H1 (cell line): Measurements from ENCODE around the gene PTGES. TPM values are rescaled to one million over a fixed set of nuclear protein-coding genes. Genes with fewer than 3 reads are reported as not detected.

Source experiments
- CTCF ChIA-PET: fragments of 300-600 bp; sonication (Branson Sonifier 250); formaldehyde crosslinking; loops from one replicate; lab custom pipeline; 2021; ENCODE audit not compliant: partially characterized antibody; lab: Charles Lee
- POLR2A ChIA-PET: fragments of 300-600 bp; sonication (Branson Sonifier 250); formaldehyde crosslinking; loops from one replicate; lab custom pipeline; 2021; ENCODE audit warnings: inconsistent platforms; ENCODE audit not compliant: partially characterized antibody; lab: Charles Lee
- DNase-seq, 2 experiments: peaks; one replicate each; pipeline versions ENCODE4 v3.0.0 to v3.0.0-alpha.2; 2010 to 2022; ENCODE audit warnings: low spot score in 2 of 2, low read depth in 1 of 2, mixed read lengths in 1 of 2
- FAIRE-seq: peaks from 2 replicates; lab custom pipeline; 2011; peaks lifted over from hg19 to GRCh38; lab: Jason Lieb, UNC
- H2AFZ ChIP-seq: 2 replicates; pipeline ENCODE4 v1.8.1; 2012; ENCODE audit warnings: low read length, inconsistent platforms
- H2AK5ac ChIP-seq: 2 replicates; pipeline ENCODE4 v1.6.1; 2013; ENCODE audit warnings: low read depth, low read length
- H2BK120ac ChIP-seq: replicated peaks from 2 replicates; pipeline ENCODE3; 2013; ENCODE audit warnings: low read depth, low read length, inconsistent platforms
- H2BK12ac ChIP-seq: 2 replicates; pipeline ENCODE4 v1.6.1; 2013; ENCODE audit warnings: low read depth, low read length
- H2BK15ac ChIP-seq: 2 replicates; pipeline ENCODE4 v1.6.1; 2013; ENCODE audit warnings: low read length
- H2BK20ac ChIP-seq: 2 replicates; pipeline ENCODE4 v1.6.1; 2013; ENCODE audit warnings: low read length
- H2BK5ac ChIP-seq: 2 replicates; pipeline ENCODE4 v1.6.1; 2013; ENCODE audit warnings: low read depth, low read length
- H3K14ac ChIP-seq: 2 replicates; pipeline ENCODE4 v1.6.1; 2013; ENCODE audit warnings: inconsistent platforms; ENCODE audit not compliant: insufficient read length
- H3K18ac ChIP-seq: 2 replicates; pipeline ENCODE4 v1.6.1; 2013; ENCODE audit warnings: low read length; ENCODE audit errors: extremely low read depth
- H3K23ac ChIP-seq: 2 replicates; pipeline ENCODE4 v1.6.1; 2013; ENCODE audit warnings: inconsistent platforms; ENCODE audit not compliant: insufficient read length
- H3K23me2 ChIP-seq: 2 replicates; pipeline ENCODE4 v1.6.1; 2013; ENCODE audit warnings: low read depth, low read length
- H3K27ac ChIP-seq: 2 replicates; pipeline ENCODE4 v1.6.1; 2011; ENCODE audit warnings: low read depth, low read length, inconsistent platforms
- H3K27me3 ChIP-seq, 4 experiments: replicated peaks in 1 of 4; 1 replicate in 1 of 4; 2 replicates in 3 of 4; pipeline versions ENCODE4 v1.6.1 to v1.8.1; 2011 to 2013; ENCODE audit warnings: low read length in 3 of 4, mild to moderate bottlenecking in 3 of 4, inconsistent platforms in 2 of 4, mixed read lengths in 2 of 4, moderate library complexity in 1 of 4; ENCODE audit not compliant: control insufficient read depth in 3 of 4, insufficient read depth in 3 of 4; ENCODE audit errors: extremely low read depth in 1 of 4
- H3K36me3 ChIP-seq, 4 experiments: 2 replicates each; pipeline versions ENCODE4 v1.6.1 to v1.8.1; 2011 to 2013; ENCODE audit warnings: mild to moderate bottlenecking in 4 of 4, low read length in 3 of 4, moderate library complexity in 2 of 4, control low read depth in 1 of 4, inconsistent platforms in 1 of 4; ENCODE audit not compliant: insufficient read depth in 4 of 4, control insufficient read depth in 2 of 4
- H3K4ac ChIP-seq: replicated peaks from 2 replicates; pipeline ENCODE3; 2013; ENCODE audit warnings: low read length, low read depth, mixed read lengths, inconsistent platforms; ENCODE audit not compliant: insufficient read length
- H3K4me1 ChIP-seq, 4 experiments: replicated peaks in 1 of 4; 1 replicate in 1 of 4; 2 replicates in 3 of 4; pipeline versions ENCODE4 v1.6.1 to v1.8.1; 2011 to 2013; ENCODE audit warnings: low read length in 3 of 4, inconsistent platforms in 2 of 4, mixed read lengths in 1 of 4; ENCODE audit not compliant: insufficient read depth in 4 of 4, control insufficient read depth in 3 of 4
- H3K4me2 ChIP-seq, 2 experiments: 2 replicates each; pipeline versions ENCODE4 v1.6.1 to v1.8.1; 2011 to 2013; ENCODE audit warnings: low read depth in 2 of 2, low read length in 2 of 2, control low read depth in 1 of 2, inconsistent platforms in 1 of 2, mild to moderate bottlenecking in 1 of 2; ENCODE audit not compliant: insufficient read depth in 1 of 2
- H3K4me3 ChIP-seq, 4 experiments: fragments of 200-600, 300-600 bp in 1 of 4; sonication (generic), shearing (Covaris generic), sonication (Bioruptor Twin) in 1 of 4; 2 replicates each; pipeline versions ENCODE4 v1.5.1 to v1.8.1; 2011 to 2016; ENCODE audit warnings: low read length in 4 of 4, low read depth in 3 of 4, control low read depth in 2 of 4, inconsistent platforms in 2 of 4, mild to moderate bottlenecking in 2 of 4, mixed read lengths in 1 of 4, moderate library complexity in 1 of 4; ENCODE audit not compliant: insufficient read depth in 2 of 4; ENCODE audit errors: extremely low read depth in 1 of 4
- H3K56ac ChIP-seq: replicated peaks from 2 replicates; pipeline ENCODE3; 2013; ENCODE audit warnings: low read depth, mild to moderate bottlenecking, mixed read lengths, low read length, inconsistent platforms; ENCODE audit not compliant: insufficient read length
- H3K79me1 ChIP-seq: 2 replicates; pipeline ENCODE4 v1.6.1; 2013; ENCODE audit warnings: low read depth, low read length, control low read depth
- H3K79me2 ChIP-seq, 2 experiments: 2 replicates each; pipeline versions ENCODE4 v1.6.1 to v1.8.1; 2012 to 2013; ENCODE audit warnings: low read length in 2 of 2, mild to moderate bottlenecking in 2 of 2, inconsistent platforms in 1 of 2; ENCODE audit not compliant: insufficient read depth in 2 of 2, control insufficient read depth in 1 of 2
- H3K9ac ChIP-seq, 4 experiments: replicated peaks in 1 of 4; 1 replicate in 1 of 4; 2 replicates in 3 of 4; pipeline versions ENCODE4 v1.6.1 to v1.8.1; 2011 to 2013; ENCODE audit warnings: low read depth in 3 of 4, low read length in 3 of 4, control low read depth in 2 of 4, mild to moderate bottlenecking in 2 of 4, moderate library complexity in 2 of 4, inconsistent platforms in 1 of 4; ENCODE audit errors: extremely low read depth in 1 of 4
- H3K9me3 ChIP-seq, 2 experiments: 2 replicates each; pipeline versions ENCODE4 v1.6.1 to v1.8.1; 2012 to 2013; ENCODE audit warnings: mild to moderate bottlenecking in 2 of 2, moderate library complexity in 2 of 2, control low read depth in 1 of 2, inconsistent platforms in 1 of 2, low read depth in 1 of 2, low read length in 1 of 2, mixed read lengths in 1 of 2; ENCODE audit not compliant: insufficient read depth in 2 of 2
- H4K20me1 ChIP-seq, 2 experiments: replicated peaks in 1 of 2; 2 replicates each; pipeline versions ENCODE3 to v1.8.1; 2011 to 2013; ENCODE audit warnings: inconsistent platforms in 2 of 2, low read length in 2 of 2, mild to moderate bottlenecking in 1 of 2; ENCODE audit not compliant: insufficient read depth in 2 of 2, control insufficient read depth in 1 of 2
- H4K5ac ChIP-seq: 2 replicates; pipeline ENCODE4 v1.6.1; 2013; ENCODE audit warnings: low read length, low read depth, mixed read lengths, inconsistent platforms; ENCODE audit not compliant: insufficient read length
- H4K8ac ChIP-seq: 2 replicates; pipeline ENCODE4 v1.8.0; 2013; ENCODE audit warnings: mild to moderate bottlenecking, moderate library complexity, low read length, inconsistent platforms; ENCODE audit not compliant: insufficient read depth; ENCODE audit errors: extremely low read depth
- H4K91ac ChIP-seq: replicated peaks from 2 replicates; pipeline ENCODE3; 2013; ENCODE audit warnings: low read length, mixed read lengths, inconsistent platforms; ENCODE audit not compliant: insufficient read length
- GTF2F1 ChIP-seq: IDR thresholded peaks from 2 replicates; pipeline ENCODE4 v1.6.1; 2012; ENCODE audit warnings: low read depth, low read length, improper control_type of control experiment, borderline replicate concordance
- NANOG ChIP-seq: IDR thresholded peaks from 2 replicates; pipeline ENCODE4 v1.6.1; 2011; ENCODE audit warnings: low read length, low read depth, mild to moderate bottlenecking, inconsistent platforms; ENCODE audit not compliant: insufficient read depth, poor library complexity, severe bottlenecking
- POLR2A ChIP-seq, 2 experiments: IDR thresholded peaks; 1 replicate in 1 of 2; 2 replicates in 1 of 2; pipeline ENCODE4 v1.6.1; 2011; ENCODE audit warnings: low read depth in 2 of 2, low read length in 2 of 2, mild to moderate bottlenecking in 2 of 2; ENCODE audit errors: control extremely low read depth in 1 of 2
- SAP30 ChIP-seq: fragments of 300-600 bp; sonication (generic); IDR thresholded peaks from 2 replicates; pipeline ENCODE4 v1.7.1; 2012; ENCODE audit warnings: low read length, moderate library complexity, mild to moderate bottlenecking, inconsistent platforms; ENCODE audit not compliant: insufficient read depth, insufficient replicate concordance
- TAF7 ChIP-seq: optimal IDR thresholded peaks from 2 replicates; pipeline ENCODE3; 2011; ENCODE audit warnings: low read depth, mild to moderate bottlenecking, inconsistent platforms, low read length, moderate library complexity, borderline replicate concordance
- WGBS, 2 experiments: shearing (Covaris generic) in 1 of 2; methylation state at CpG; one replicate each; pipeline versions ENCODE4 v1.1.6 to v1.1.7; 2013 to 2015; ENCODE audit warnings: low lambda C conversion rate in 2 of 2, mixed read lengths in 2 of 2, inconsistent platforms in 1 of 2, low coverage in 1 of 2, missing lambda C conversion rate in 1 of 2; ENCODE audit not compliant: insufficient replicate concordance in 2 of 2, insufficient coverage in 1 of 2, insufficient read length in 1 of 2; ENCODE audit errors: extremely low coverage in 1 of 2, missing lambda C conversion rate in 1 of 2; 5-methylcytosine and 5-hydroxymethylcytosine counted together
- polyA plus RNA-seq, 7 experiments: library from polyadenylated mRNA; depleted of rRNA in 3 of 7; stranded (reverse) in 5 of 7; unstranded in 2 of 7; fragments of >200 nt in 5 of 7; fragments of 200-250 nt in 2 of 7; gene quantifications; 1 replicate in 5 of 7; 2 replicates in 1 of 7; 4 replicates in 1 of 7; pipeline versions ENCODE4 v1.2.1 to v1.2.3, GENCODE V29; 2011 to 2013; ENCODE audit warnings: missing spikeins in 2 of 7, mixed read lengths in 2 of 7
- total RNA-seq: library from RNA; stranded (reverse); fragmentation: NEBNext Ultra II Directional; extraction: Animal tissue kit (Norgen Biotek cat#: 25700); gene quantifications from 2 replicates; pipeline ENCODE4 v1.2.1, GENCODE V29; 2021

Gene PTGES
- total and polyA plus RNA-seq, 2 of the 8 experiments (the other 6 are each of a cell fraction or from before 2014, with no cell fraction given): 3.2 to 5.1 TPM

- Histone ChIP-seq H3K23me2 (peaks cover 12% of the 10 kb centered on the region; the same call in 1 of the 2 replicates), H3K9ac (no peak overlapping the region), H3K14ac (no peak overlapping the region), H2AFZ (no peak overlapping the region), H3K56ac (no peak overlapping the region), H2AK5ac (no peak overlapping the region), H3K18ac (no peak overlapping the region), H3K79me2 (no peaks in the 10 kb centered on the region), H2BK15ac (no peak overlapping the region), H3K4me1 (peaks cover 0 to 9% (median 7%) of the 10 kb centered on the region in 4 experiments; a peak in 5 of 7 replicates), H2BK5ac (no peak overlapping the region), H3K27ac (no peak overlapping the region), H3K4ac (no peak overlapping the region), H4K5ac (no peak overlapping the region), H3K79me1 (no peaks in the 10 kb centered on the region), H3K23ac (no peak overlapping the region), H4K91ac (no peak overlapping the region), H3K36me3 (no peaks in the 10 kb centered on the region), H3K4me2 (no peak overlapping the region), H2BK20ac (no peak overlapping the region), H3K4me3 (no peak overlapping the region), H2BK120ac (no peak overlapping the region), H3K27me3 (peaks cover 0 to 18% (median 9%) of the 10 kb centered on the region in 4 experiments; a peak in 3 of 7 replicates), H4K8ac (no peak overlapping the region), H3K9me3 (no peaks in the 10 kb centered on the region), H4K20me1 (no peaks in the 10 kb centered on the region), H2BK12ac (no peak overlapping the region; the same call in 1 of the 2 replicates)
- ChIA-PET POLR2A (interaction anchor here (1.3 kb wide), 1 partner anchor 10 kb away, joined by 4 read pairs; no protein-coding TSS in a partner anchor), CTCF (interaction anchor here (0.8 to 4.6 kb wide), 5 partner anchors 9 to 90 kb away, joined by 3 to 17 read pairs (median 9); partner anchors contain the start of gene ASB6)
- DNase-seq: no peak
- FAIRE-seq: no peak
- 86% methylated on average over 11 of the region's 11 CpGs; no CpG with 5 or more reads in 1 of the 2 experiments for WGBS, 2 experiments
- TF ChIP-seq POLR2A (IDR thresholded peaks at IDR 0.05; ENCODE audit: control extremely low read depth in 1 of 2, low read depth in 2 of 2, low read length in 2 of 2) (no peak), SAP30 (no peak), NANOG (no peak), GTF2F1 (no peak), TAF7 (no peak)
These were observed 58.6 kb downstream of the PTGES start for GRCh38 chr9:129694243-129694646.
